GM10847 (cell line): Measurements from ENCODE around the gene SLC6A4.

Experiments used
- POLR2A ChIP-seq: IDR thresholded peaks from 2 replicates; pipeline ENCODE4 v1.6.1; 2011; ENCODE audit not compliant: insufficient read length; ENCODE audit errors: extremely low read depth

Gene SLC6A4

GRCh38 chr17:30246460-30246859 is 11.0 kb upstream of the SLC6A4 start:
- no peak for TF ChIP-seq POLR2A

GRCh38 chr17:30244853-30245385 is 9.4 kb upstream of the SLC6A4 start:
- TF ChIP-seq POLR2A: no peak

GRCh38 chr17:30243568-30243967 is 8.1 kb upstream of the SLC6A4 start:
- TF ChIP-seq POLR2A: no peak

GRCh38 chr17:30243002-30243401 is 7.5 kb upstream of the SLC6A4 start:
- TF ChIP-seq POLR2A: no peak

GRCh38 chr17:30241051-30241450 is 5.6 kb upstream of the SLC6A4 start:
- no peak for TF ChIP-seq POLR2A

- TF ChIP-seq POLR2A: no peak
Observed at GRCh38 chr17:30240177-30240576, 4.7 kb upstream of the SLC6A4 start.

GRCh38 chr17:30239089-30239462 is 3.6 kb upstream of the SLC6A4 start:
- TF ChIP-seq POLR2A: no peak

- no peak for TF ChIP-seq POLR2A
Observed at GRCh38 chr17:30238387-30239088, 3.0 kb upstream of the SLC6A4 start.

GRCh38 chr17:30238003-30238344 is 2.5 kb upstream of the SLC6A4 start:
- no peak for TF ChIP-seq POLR2A

- TF ChIP-seq POLR2A: no peak
Observed at GRCh38 chr17:30237296-30238002, 2.0 kb upstream of the SLC6A4 start.

- TF ChIP-seq POLR2A: no peak
Observed at GRCh38 chr17:30236766-30237165, 1.3 kb upstream of the SLC6A4 start.

- no peak for TF ChIP-seq POLR2A
Observed at GRCh38 chr17:30236297-30236624, 764 bp upstream of the SLC6A4 start.

GRCh38 chr17:30234964-30235363 is 533 bp downstream of the SLC6A4 start:
- TF ChIP-seq POLR2A: no peak

GRCh38 chr17:30234296-30234695 is 1.2 kb downstream of the SLC6A4 start:
- TF ChIP-seq POLR2A: no peak

- TF ChIP-seq POLR2A: no peak
Observed at GRCh38 chr17:30232824-30233427, 2.6 kb downstream of the SLC6A4 start.
